Activated B cell treated with CpG ODN at 0.5 μM for 24 hours (primary cell): ENCODE data around the gene BEND3. TPM values are rescaled to one million over a fixed set of nuclear protein-coding genes. Genes with fewer than 3 reads are reported as not detected.

Experiments
- ATAC-seq: fragments of 200-7000 bp; cut with Tn5 transposase; one replicate; pipeline ENCODE4 v1.10.0; 2021; ENCODE audit warnings: low read depth, mild to moderate bottlenecking, moderate library complexity
- CTCF ChIA-PET: fragments of 350-600 bp; sonication (Branson Sonifier 250); formaldehyde crosslinking; loops from one replicate; lab custom pipeline; 2021; ENCODE audit warnings: antibody characterized with exemption; lab: Charles Lee
- POLR2A ChIA-PET: fragments of 350-600 bp; sonication (Branson Sonifier 250); formaldehyde crosslinking; loops from one replicate; lab custom pipeline; 2021; ENCODE audit warnings: antibody characterized with exemption; lab: Charles Lee
- DNase-seq: peaks from one replicate; pipeline ENCODE4 v3.0.0; 2022
- H3K27ac Mint-ChIP-seq: one replicate; pipeline ENCODE4 v1.8.0; 2020; ENCODE audit warnings: mixed read lengths
- H3K27me3 Mint-ChIP-seq: one replicate; pipeline ENCODE4 v1.8.0; 2021; ENCODE audit warnings: mixed read lengths
- H3K36me3 Mint-ChIP-seq: one replicate; pipeline ENCODE4 v1.8.0; 2021; ENCODE audit warnings: low read depth, mixed read lengths
- H3K4me1 Mint-ChIP-seq: one replicate; pipeline ENCODE4 v1.8.0; 2021; ENCODE audit warnings: mixed read lengths
- H3K4me3 Mint-ChIP-seq: one replicate; pipeline ENCODE4 v1.8.0; 2020; ENCODE audit warnings: mild to moderate bottlenecking, mixed read lengths
- H3K9me3 Mint-ChIP-seq: one replicate; pipeline ENCODE4 v1.8.0; 2020; ENCODE audit warnings: mixed read lengths
- CTCF ChIP-seq: fragments of 200-600 bp; IDR thresholded peaks from one replicate; pipeline ENCODE4 v1.8.0; 2022; ENCODE audit warnings: antibody characterized with exemption, mild to moderate bottlenecking
- intact Hi-C: fragments of 100-400 bp; cut with micrococcal nuclease; formaldehyde crosslinking; loops from one replicate; pipeline ENCODE4 v1.15.1; 2024
- total RNA-seq: library from RNA; stranded (reverse); gene quantifications from 2 replicates; pipeline ENCODE4 v1.2.3, GENCODE V29; 2022

BEND3 gene
- total RNA-seq, 1 donor from 2014 or later, result 3.7 TPM

GRCh38 chr6:107115695-107116327 is 496 bp upstream of the BEND3 start:
- H3K27me3 Mint-ChIP-seq, result peaks cover 5% of the 10 kb centered on the region
- TF ChIP-seq CTCF, result no peak
- peaks cover 19% of the 10 kb centered on the region for H3K4me1 Mint-ChIP-seq
- no peaks in the 10 kb centered on the region for H3K9me3 Mint-ChIP-seq
- CTCF ChIA-PET, result interaction anchor here (0.6 to 1.6 kb wide), 4 partner anchors 70 to 559 kb away, joined by 3 read pairs; partner anchors contain the start of gene PDSS2
- H3K4me3 Mint-ChIP-seq, result peak overlapping the region; percentile 87
- ATAC-seq (peak; percentile 27), DNase-seq (peak; percentile 38)
- H3K36me3 Mint-ChIP-seq, result no peaks in the 10 kb centered on the region
- intact Hi-C loops, result loop anchor here (2.0 to 10.0 kb wide), 12 partner anchors 34 to 1124 kb away; partner anchors contain the start of genes CD24, CRYBG1, NR2E1 and PDSS2
- H3K27ac Mint-ChIP-seq, result peak overlapping the region; percentile 70
- POLR2A ChIA-PET, result interaction anchor here (0.9 to 2.2 kb wide), 6 partner anchors 9 to 559 kb away, joined by 3 to 12 read pairs (median 4); partner anchors contain the start of genes MTRES1 and PDSS2

GRCh38 chr6:107114213-107114925 is 946 bp downstream of the BEND3 start:
- ATAC-seq (peak; percentile 51), DNase-seq (peak; percentile 79)
- ChIA-PET POLR2A (interaction anchor here (0.7 to 0.8 kb wide), 2 partner anchors 11 to 534 kb away, joined by 3 read pairs; no protein-coding TSS in a partner anchor), CTCF (interaction anchor here (0.8 to 1.2 kb wide), 7 partner anchors 11 to 775 kb away, joined by 3 to 5 read pairs (median 3); no protein-coding TSS in a partner anchor)
- Mint-ChIP-seq H3K27me3 (peaks cover 5% of the 10 kb centered on the region), H3K4me1 (peaks cover 19% of the 10 kb centered on the region), H3K4me3 (peak overlapping the region; percentile 82), H3K36me3 (no peaks in the 10 kb centered on the region), H3K9me3 (no peaks in the 10 kb centered on the region), H3K27ac (no peak overlapping the region)
- intact Hi-C loops, result loop anchor here (1.0 to 10.0 kb wide), 4 partner anchors 86 to 1020 kb away; partner anchors contain the start of gene MTRES1
- no peak for TF ChIP-seq CTCF

- H3K27me3 Mint-ChIP-seq, result no peaks in the 10 kb centered on the region
- intact Hi-C loops, result loop anchor here (10.0 kb wide), 1 partner anchor 1015 kb away; no protein-coding TSS in a partner anchor
- H3K36me3 Mint-ChIP-seq, result no peaks in the 10 kb centered on the region
- ATAC-seq (no peak), DNase-seq (no peak)
- peaks cover 6% of the 10 kb centered on the region for H3K4me1 Mint-ChIP-seq
- POLR2A ChIA-PET, result no interaction called here
- no peak overlapping the region for H3K27ac Mint-ChIP-seq
- H3K4me3 Mint-ChIP-seq, result no peak overlapping the region
- H3K9me3 Mint-ChIP-seq, result no peaks in the 10 kb centered on the region
- TF ChIP-seq CTCF, result no peak
- CTCF ChIA-PET, result no interaction called here
These were observed 5.1 kb downstream of the BEND3 start for GRCh38 chr6:107110200-107110599.

GRCh38 chr6:107108201-107108890 is 7.0 kb downstream of the BEND3 start:
- TF ChIP-seq CTCF, result no peak
- ATAC-seq, result no peak

More at GRCh38 chr6:107108201-107108890, 7.0 kb downstream of the BEND3 start:
- H3K9me3 Mint-ChIP-seq, result no peaks in the 10 kb centered on the region
- no peak overlapping the region for H3K4me3 Mint-ChIP-seq
- ChIA-PET CTCF (no interaction called here), POLR2A (no interaction called here)
- no peaks in the 10 kb centered on the region for H3K36me3 Mint-ChIP-seq
- H3K27ac Mint-ChIP-seq, result no peak overlapping the region
- H3K27me3 Mint-ChIP-seq, result no peaks in the 10 kb centered on the region
- intact Hi-C loops, result no loop called here
- H3K4me1 Mint-ChIP-seq, result peaks cover under 1% of the 10 kb centered on the region
- no peak for DNase-seq
